Measurements from ENCODE around the gene NKIRAS1.
"Not testable (repeated sequence)": the region's sequence is repeated elsewhere in the genome, so short reads cannot be mapped to it uniquely, and the experiment has no call there.

NKIRAS1 gene

GRCh38 chr3:23869977-23870662, 46.7 kb downstream of the NKIRAS1 start:
- DNase-seq (ENCODE audit: low spot score) = no peak

DNA sequence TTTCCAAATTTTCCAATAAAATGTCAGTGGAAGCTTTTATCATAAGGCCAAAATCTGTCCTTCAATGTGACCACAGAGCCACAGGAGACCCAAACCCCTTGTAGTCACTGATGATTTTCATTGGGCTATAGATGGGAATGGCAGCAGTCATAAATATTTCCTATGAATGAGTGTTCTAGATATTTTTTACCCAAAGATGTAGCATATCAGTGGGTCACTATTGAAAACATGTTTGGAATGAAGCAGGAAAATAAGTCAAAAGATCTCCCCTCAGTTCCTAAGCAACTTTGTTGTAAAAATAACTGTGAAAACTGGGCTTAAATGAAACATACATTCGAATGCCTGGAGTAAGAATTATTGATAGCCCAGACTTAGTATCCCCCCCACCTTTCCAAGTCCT, 49.0 kb downstream of the NKIRAS1 start:
- DNase-seq (ENCODE audit: low spot score) = no peak

DNA sequence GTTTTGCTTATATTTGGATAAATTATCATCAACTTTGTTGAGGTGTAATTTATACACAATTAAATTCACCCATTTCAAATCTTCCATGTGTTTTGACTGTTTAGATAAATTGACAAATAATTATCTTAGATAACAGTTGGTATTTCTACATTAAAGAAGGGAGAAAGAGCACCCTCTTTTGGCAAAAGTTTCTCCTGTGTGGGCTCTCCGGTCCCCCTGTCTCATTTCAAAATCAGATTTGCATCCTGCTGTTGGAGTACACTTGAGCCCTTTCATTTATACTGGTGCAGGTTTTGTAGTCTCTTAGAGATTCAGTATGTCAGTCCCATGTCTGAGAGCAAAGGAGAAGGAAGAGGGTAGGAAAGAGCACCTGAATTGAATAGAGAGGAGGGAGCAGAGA, 49.4 kb downstream of the NKIRAS1 start:
- DNase-seq (ENCODE audit: low spot score) = no peak

- DNase-seq (ENCODE audit: low spot score) = no peak
These were observed 51.0 kb downstream of the NKIRAS1 start for GRCh38 chr3:23865595-23866396.

- DNase-seq (ENCODE audit: low spot score) = no peak
These were observed 51.9 kb downstream of the NKIRAS1 start for GRCh38 chr3:23864931-23865330.

DNA sequence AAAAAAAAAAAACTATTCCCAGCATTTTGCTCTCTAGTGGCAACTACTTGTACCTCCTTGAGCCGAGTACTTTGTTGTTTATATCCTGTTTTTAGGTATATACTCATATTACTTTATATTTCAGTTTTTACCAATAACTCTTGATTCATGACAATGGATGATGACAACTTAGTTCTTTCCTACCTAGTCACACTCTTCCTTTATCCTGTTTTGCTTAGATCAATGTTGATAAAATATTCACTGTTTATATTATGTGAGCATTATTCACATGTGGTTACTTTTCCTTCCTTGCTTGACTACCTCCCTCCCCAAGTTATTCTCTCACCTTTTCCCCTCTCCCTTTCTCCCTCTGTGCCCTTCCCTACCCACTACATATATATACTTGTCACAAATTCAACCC, 53.7 kb downstream of the NKIRAS1 start:
- no peak for DNase-seq (ENCODE audit: low spot score)

- DNase-seq (ENCODE audit: low spot score) = no peak
These were observed 55.1 kb downstream of the NKIRAS1 start for GRCh38 chr3:23861689-23862088.

- no peak for DNase-seq (ENCODE audit: low spot score)
These were observed 56.9 kb downstream of the NKIRAS1 start for GRCh38 chr3:23859839-23860382.

GRCh38 chr3:23859012-23859743, 57.6 kb downstream of the NKIRAS1 start:
- DNase-seq (ENCODE audit: low spot score) = no peak

- DNase-seq (ENCODE audit: low spot score) = no peak
These were observed 60.5 kb downstream of the NKIRAS1 start for GRCh38 chr3:23856286-23856685.

- DNase-seq (ENCODE audit: low spot score) = not testable (repeated sequence)
These were observed 67.3 kb downstream of the NKIRAS1 start for GRCh38 chr3:23849462-23849861.

GRCh38 chr3:23845326-23846216, 71.2 kb downstream of the NKIRAS1 start:
- DNase-seq (ENCODE audit: low spot score) = no peak

- no peak for DNase-seq (ENCODE audit: low spot score)
These were observed 72.9 kb downstream of the NKIRAS1 start for GRCh38 chr3:23843869-23844268.

Measured in CD4-positive, alpha-beta T cell treated with Interleukin-6 at 100 ng/mL for 8 hours (primary cell).